HG02973 (cell line): ENCODE results near the gene RABEP2.
"Not testable (repeated sequence)": the region's sequence is repeated elsewhere in the genome, so short reads cannot be mapped to it uniquely, and the experiment has no call there.

Experiments used
- ATAC-seq: cut with Tn5 transposase; IDR thresholded peaks from one replicate; pipeline ENCODE4 v1.9.1; 2021; ENCODE audit warnings: moderate library complexity; ENCODE audit not compliant: unreplicated experiment

The RABEP2 gene

GRCh38 chr16:28879841-28880588, 45.0 kb downstream of the RABEP2 start:
- ATAC-seq: peak; percentile 67

GRCh38 chr16:28879261-28879840, 45.7 kb downstream of the RABEP2 start:
- peak; percentile 27 for ATAC-seq

GRCh38 chr16:28878083-28878926, 46.7 kb downstream of the RABEP2 start, which contains the start of gene ATP2A1:
Gene ATP2A1 (plus strand): TSS chr16:28878488. CDS start chr16:28878672, 184 bp downstream.
- ATAC-seq: no peak

- ATAC-seq: no peak
Observed at GRCh38 chr16:28877655-28878000, 47.4 kb downstream of the RABEP2 start.

- no peak for ATAC-seq
Observed at GRCh38 chr16:28876973-28877654, 47.9 kb downstream of the RABEP2 start.

- no peak for ATAC-seq
Observed at GRCh38 chr16:28876019-28876659, 48.9 kb downstream of the RABEP2 start.

GRCh38 chr16:28875134-28876018, 49.7 kb downstream of the RABEP2 start:
- ATAC-seq: no peak

- no peak for ATAC-seq
Observed at GRCh38 chr16:28874406-28874805, 50.6 kb downstream of the RABEP2 start.

- no peak for ATAC-seq
Observed at GRCh38 chr16:28873543-28874201, 51.4 kb downstream of the RABEP2 start.

GRCh38 chr16:28872952-28873351, 52.1 kb downstream of the RABEP2 start:
- no peak for ATAC-seq

GRCh38 chr16:28869201-28869600, 55.8 kb downstream of the RABEP2 start:
- no peak for ATAC-seq

GRCh38 chr16:28867646-28868045, 57.4 kb downstream of the RABEP2 start:
- ATAC-seq: not testable (repeated sequence)

GRCh38 chr16:28867241-28867640, 57.8 kb downstream of the RABEP2 start:
- ATAC-seq: no peak

- ATAC-seq: no peak
Observed at GRCh38 chr16:28866454-28866804, 58.6 kb downstream of the RABEP2 start.

GRCh38 chr16:28865722-28866453, 59.1 kb downstream of the RABEP2 start:
- ATAC-seq: no peak

GRCh38 chr16:28865001-28865688, 59.9 kb downstream of the RABEP2 start:
- no peak for ATAC-seq

GRCh38 chr16:28863929-28864793, 60.9 kb downstream of the RABEP2 start:
- ATAC-seq: no peak
